T47D (cell line): Measurements from ENCODE around the gene WDR1.

Experiments used
- DNase-seq, 2 experiments: peaks; one replicate each; pipeline versions ENCODE4 v3.0.0 to v3.0.0-alpha.2; 2011 to 2012; ENCODE audit warnings: low read depth in 1 of 2, low spot score in 1 of 2
- JUND ChIP-seq: IDR thresholded peaks from 2 replicates; pipeline ENCODE4 v1.6.1; 2012; ENCODE audit warnings: low read depth
- in situ Hi-C: cut with HindIII; loops from 2 replicates; pipeline ENCODE4 v1.10.0; 2016; ENCODE audit warnings: low sequenced_read_pairs, low pct_unique_long_range_greater_than_20kb

Gene WDR1, protein sequence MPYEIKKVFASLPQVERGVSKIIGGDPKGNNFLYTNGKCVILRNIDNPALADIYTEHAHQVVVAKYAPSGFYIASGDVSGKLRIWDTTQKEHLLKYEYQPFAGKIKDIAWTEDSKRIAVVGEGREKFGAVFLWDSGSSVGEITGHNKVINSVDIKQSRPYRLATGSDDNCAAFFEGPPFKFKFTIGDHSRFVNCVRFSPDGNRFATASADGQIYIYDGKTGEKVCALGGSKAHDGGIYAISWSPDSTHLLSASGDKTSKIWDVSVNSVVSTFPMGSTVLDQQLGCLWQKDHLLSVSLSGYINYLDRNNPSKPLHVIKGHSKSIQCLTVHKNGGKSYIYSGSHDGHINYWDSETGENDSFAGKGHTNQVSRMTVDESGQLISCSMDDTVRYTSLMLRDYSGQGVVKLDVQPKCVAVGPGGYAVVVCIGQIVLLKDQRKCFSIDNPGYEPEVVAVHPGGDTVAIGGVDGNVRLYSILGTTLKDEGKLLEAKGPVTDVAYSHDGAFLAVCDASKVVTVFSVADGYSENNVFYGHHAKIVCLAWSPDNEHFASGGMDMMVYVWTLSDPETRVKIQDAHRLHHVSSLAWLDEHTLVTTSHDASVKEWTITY

DNA sequence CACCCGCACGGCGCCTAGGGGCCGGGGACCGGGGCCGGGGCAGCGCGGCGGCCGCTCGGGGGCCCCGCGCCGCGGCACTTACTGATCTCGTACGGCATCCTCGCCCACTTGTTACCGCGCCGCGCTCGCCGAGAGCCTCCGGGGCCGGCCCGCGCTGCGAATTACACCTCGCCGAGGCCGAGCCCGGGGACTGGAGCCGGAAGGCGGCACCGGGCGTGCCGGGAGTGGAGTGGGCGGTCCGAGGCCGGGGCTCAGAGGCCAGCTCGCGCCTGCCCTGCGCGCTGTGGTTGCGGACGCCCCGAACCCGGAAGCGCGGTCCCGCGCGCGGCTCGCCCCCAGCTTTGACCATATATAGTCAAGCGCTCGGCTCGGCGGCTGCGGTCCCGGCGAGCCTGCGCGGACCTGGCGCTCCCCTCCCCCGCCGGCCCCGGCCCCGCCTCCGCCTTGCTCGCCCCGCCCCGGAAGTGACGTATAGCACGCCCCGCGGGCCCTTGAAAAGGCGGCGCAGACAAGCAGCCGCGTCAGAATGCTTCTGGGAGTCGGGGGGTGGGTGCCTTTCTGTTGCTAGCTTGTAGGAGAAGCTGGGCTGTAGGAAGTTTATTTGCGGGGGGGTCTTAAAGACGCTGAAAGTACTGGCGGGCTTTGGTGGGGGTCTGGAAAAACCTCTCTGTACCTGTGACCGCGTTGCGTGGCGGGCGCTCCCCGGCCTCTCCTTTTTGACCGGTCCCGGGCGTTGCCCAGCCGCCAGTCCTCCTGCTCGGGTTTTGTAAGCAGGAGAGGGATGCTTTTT is at the start of gene WDR1:
Gene WDR1, minus strand, starts transcription at position 231 of the 790 bp plus-strand sequence. Its CDS starts 133 bp downstream, at position 98.
- DNase-seq: peak; percentile 84 to 95
- in situ Hi-C loops: no loop called here
- no peak for TF ChIP-seq JUND

DNA sequence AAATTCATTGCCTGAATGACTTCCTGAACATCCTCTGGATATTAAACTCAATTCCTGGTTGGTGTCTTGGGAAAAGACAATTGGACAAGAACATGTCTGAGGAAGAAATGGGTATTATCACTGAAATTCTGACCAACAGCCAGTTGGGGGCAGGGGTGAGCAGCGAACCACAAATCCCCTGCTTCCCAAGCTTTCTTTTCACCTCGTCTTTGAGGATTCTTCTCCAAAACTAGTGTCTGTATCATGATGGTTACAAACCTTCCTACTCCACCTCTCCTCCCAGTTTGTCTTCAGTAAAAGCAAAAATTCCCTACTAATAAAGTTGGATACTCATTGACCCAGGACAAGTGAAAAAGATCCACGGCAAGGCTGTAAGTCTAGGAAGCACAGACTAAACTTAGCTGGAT is 48.3 kb upstream of the WDR1 start:
- in situ Hi-C loops: no loop called here
- TF ChIP-seq JUND: no peak
- peak in 1 of 2 experiments; percentile 36 for DNase-seq

DNA sequence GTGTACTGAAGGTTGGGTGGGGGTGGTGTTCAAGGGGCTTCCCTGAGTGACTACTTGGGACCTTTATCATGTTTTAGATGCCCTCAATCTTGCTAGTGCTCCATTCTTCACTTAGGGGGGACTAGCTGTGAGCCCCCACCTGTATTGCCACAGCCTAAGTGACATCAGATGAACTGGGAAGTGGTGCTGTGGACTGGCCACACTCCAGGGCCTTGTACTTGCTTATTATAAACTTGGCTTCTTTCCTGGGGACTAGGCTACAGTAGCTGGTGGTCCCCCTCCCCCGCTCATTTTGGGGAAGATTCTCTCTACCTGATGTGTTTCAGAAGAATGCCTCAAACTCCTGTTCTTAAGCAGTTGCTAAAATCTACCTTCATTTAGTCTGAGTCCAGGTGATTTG is 46.7 kb upstream of the WDR1 start:
- no peak for TF ChIP-seq JUND
- in situ Hi-C loops: no loop called here
- no peak for DNase-seq

DNA sequence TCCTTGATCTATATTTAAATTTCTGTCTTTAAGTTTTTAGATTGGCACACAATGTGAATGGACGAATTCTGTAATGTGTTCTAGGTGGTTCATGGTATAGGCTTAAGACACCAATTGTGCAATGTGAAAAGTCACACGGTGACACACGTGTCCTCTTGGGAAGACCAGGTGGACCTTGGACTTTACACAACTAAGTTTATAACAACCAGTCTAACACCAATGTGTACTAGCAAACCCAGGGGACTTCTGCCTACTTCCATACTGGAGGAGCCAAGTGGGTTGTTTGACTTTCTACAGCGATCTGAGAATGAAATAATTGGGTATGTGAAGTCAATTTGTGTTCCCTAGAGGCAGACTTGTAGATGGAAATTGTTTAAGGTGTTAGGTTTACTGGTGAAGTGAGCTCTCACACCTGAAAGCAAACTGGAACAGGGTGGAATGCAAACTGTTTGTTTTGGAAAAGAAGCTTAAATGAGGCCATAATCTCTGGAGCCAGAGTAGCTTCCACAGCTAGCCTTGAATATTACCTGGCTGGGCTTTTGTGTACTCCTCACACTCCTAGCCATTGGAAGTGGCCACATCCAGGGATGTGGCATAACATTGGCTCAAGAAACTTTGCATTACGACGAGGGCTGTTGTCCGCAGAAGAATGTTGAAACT is 45.9 kb upstream of the WDR1 start:
- in situ Hi-C loops: no loop called here
- no peak for TF ChIP-seq JUND
- peak in 1 of 2 experiments; percentile 6 for DNase-seq

DNA sequence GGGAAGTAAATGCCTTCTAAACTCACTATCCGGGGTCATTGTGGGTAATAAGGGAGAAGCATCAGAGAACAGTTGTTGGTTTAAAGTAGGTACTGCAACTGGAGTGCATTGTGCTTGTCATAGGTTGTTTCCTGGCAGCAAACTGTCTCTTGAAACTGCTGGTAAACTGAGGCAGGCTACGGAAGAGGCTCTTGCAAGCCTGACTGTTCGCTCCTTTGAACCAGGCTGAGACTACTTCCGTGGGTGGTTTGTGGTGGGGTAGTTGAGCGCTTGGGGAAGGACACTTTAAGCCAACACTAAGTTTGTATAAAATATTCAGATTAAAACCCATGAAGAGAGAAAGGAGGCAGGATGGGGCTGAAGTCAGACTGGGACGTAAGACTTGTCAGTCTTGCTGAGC is 45.2 kb upstream of the WDR1 start:
- in situ Hi-C loops: no loop called here
- TF ChIP-seq JUND: no peak

DNA sequence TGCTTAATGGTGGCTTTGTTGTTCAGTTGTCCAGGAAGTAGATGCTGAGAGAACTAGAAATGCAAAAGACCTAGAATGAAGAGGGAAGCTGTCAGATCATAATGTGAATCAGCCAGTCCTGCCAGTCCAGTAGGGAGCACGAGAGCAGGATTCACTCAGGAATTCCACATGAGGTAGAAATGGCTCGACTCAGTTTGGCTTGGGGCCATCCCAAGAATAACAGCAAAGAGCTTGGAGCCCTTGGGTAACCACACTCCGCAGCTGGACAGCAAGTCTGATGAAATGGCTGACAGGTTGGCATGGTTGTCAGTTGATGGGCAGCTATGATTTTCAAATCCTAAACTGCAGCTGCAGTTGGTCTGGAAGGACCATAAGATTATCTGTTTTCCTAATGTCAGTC is 44.5 kb upstream of the WDR1 start:
- DNase-seq: peak in 1 of 2 experiments; percentile 15
- no peak for TF ChIP-seq JUND

More for the DNA sequence above, 45.2 kb upstream of the WDR1 start:
- no peak for DNase-seq

DNA sequence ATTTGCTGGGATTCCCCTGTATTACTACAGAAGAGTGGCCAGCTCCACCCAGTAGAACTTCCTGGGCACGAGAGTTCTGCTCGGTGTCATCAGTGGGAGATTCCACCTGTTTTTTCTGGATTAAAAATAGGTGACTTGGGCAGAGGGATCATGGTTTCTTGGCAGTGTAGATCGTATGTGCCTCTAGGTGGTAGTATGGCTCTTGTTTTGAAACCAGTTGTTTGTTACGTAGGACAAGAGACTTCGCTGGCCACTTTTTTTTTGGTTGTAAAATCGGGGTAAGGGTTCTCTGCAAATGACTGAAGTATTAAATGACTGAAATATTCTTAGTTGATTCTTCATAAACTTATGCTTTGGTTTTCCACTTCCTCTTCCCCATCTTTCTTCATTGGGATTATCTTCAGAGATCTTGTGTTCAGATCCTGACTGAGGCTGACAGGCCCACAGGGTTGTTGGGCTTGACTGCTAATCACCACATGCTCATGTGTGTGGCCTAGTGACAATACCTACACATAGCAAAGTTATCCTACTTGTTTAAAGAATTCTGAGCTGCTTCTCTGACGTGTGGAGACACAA is 43.8 kb upstream of the WDR1 start:
- peak; percentile 14 to 48 for DNase-seq
- in situ Hi-C loops: no loop called here
- TF ChIP-seq JUND: no peak

More for the DNA sequence above, 44.5 kb upstream of the WDR1 start:
- in situ Hi-C loops: no loop called here

DNA sequence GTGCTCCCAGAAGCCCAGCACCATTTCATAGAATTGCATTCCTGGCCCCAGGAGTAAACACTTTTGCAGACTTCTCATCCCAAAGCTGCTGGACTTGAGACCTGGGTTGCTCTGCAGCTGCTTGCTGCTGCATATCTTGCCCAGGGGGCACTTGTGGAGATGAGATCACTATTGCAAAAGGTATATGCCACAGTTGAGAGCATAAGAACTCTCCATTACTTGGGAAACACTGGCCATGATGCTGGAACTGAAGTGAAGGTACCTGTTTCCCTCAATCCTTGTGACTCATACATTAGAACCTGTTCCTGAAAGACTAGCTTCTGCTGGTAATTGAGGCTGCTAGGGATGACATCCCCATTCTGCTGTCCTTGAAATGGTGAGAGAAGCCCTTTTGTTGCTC is 43.1 kb upstream of the WDR1 start:
- no peak for DNase-seq
- TF ChIP-seq JUND: no peak
- in situ Hi-C loops: no loop called here

DNA sequence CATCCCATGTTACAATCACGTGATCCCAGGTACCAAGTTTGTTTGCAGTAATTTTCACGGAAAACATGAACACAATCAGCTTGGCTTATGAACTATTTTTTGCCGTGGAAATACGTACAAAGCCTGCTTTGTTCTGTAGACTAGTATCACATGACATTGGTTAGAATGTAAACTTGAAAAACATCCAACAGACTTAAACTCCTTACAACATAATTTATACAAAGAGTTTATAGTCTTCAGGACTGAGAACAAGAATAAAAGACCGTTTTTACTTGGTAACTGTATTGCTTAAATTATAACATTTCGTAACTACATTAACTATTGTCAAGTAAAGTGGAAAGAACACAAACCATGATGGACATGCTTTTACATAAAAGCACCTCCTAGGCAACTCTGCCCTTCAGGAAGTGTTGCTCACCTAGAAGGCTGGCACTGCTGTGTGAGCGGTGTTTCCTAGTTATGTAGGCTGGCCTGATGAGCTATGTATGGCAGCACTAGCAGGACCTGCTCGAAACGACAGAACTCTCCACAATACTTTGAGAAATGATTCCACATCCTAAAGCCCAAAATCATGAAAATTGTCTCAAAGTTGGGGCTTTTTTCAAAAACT is 41.8 kb upstream of the WDR1 start:
- in situ Hi-C loops: no loop called here
- no peak for TF ChIP-seq JUND
- no peak for DNase-seq

DNA sequence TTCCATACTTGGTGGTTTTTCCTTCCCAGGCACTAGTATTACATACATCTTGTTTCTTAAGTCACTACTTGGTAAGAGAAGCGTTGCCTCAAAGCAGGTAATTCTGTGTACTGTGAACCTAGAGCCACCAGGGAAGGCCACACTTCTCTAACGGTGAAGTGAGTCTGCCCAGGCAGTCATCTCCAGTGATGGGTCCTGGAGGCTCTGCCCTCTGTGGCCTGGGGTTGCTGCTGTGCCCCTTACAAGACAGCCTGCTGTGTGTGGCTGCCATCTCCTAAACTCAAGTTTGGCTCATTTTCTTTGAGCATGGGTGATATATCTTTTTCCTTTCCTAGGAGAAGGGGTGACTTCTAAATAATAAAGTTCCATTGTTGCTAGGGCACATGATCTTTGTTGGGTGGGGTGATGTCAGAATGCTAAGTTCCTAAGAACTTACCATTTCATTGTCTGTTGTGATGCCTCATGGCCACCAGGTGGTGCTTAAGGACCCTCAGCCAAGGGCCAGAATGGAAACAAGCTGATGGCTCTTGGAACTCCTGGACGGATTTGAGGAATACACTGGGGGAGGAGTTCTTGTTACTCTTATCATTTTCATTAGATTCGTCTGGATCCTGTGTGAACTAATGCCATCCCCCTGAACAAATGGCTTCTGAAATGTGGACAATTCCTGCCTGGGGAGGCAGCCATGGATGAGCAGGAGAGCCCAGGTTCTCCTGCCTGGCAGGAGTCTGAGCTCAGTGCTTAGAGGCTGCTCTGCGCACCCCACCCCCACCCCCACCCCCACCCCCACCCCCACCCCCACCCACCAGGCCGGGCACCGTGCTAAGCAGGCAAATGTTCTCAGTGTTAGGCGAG is 41.1 kb upstream of the WDR1 start:
- no peak for TF ChIP-seq JUND
- DNase-seq: peak; percentile 30 to 64
- in situ Hi-C loops: no loop called here

DNA sequence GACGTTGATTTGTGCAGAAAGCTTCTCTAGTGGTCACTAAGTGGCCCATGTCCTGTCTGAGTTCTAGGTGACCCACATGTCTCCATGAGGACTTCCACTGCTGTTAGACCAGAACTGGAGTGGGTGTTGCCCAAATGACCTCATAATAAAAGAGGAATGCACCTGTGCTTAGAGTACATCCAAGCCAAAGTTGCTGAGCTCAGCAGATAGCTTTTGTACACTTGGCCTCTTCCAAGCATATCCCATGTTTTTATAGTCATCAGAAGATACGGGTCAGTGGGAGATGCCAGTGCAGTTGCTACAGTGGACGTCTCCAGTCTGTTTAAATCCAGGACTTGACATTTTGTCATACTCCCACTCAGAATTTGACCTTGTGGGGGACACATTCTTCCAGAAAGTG is 37.6 kb upstream of the WDR1 start:
- no peak for DNase-seq
- no peak for TF ChIP-seq JUND
- in situ Hi-C loops: no loop called here
